GM21619 (cell line): ENCODE measurements around the gene FMO2.

ENCODE experiments used
- ATAC-seq: cut with Tn5 transposase; IDR thresholded peaks from one replicate; pipeline ENCODE4 v1.9.1; 2021; ENCODE audit not compliant: unreplicated experiment

FMO2 gene, protein sequence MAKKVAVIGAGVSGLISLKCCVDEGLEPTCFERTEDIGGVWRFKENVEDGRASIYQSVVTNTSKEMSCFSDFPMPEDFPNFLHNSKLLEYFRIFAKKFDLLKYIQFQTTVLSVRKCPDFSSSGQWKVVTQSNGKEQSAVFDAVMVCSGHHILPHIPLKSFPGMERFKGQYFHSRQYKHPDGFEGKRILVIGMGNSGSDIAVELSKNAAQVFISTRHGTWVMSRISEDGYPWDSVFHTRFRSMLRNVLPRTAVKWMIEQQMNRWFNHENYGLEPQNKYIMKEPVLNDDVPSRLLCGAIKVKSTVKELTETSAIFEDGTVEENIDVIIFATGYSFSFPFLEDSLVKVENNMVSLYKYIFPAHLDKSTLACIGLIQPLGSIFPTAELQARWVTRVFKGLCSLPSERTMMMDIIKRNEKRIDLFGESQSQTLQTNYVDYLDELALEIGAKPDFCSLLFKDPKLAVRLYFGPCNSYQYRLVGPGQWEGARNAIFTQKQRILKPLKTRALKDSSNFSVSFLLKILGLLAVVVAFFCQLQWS

DNA sequence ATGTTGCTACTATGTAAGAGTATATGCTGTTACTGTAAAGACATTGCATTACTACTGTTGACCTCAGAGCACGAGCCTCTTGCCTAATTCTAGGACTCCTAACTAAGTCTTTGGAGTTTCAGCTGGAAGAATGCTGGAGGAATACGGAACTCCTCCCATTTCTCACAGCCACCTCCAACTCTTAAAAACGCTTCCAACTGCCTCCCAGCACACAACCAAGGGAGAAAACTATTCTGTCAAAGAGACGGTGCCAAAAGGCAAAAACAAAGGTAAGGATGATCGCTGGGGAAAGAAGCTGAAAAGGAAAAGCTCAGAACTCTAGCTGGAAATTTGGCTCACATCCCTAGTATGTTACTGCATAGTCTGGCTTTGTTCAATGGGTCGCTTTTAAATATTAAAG, at the start of gene FMO2:
Gene FMO2 (plus strand): TSS at position 210 of the 400 bp plus-strand sequence. CDS start 414 bp downstream, outside the sequence.
- no peak for ATAC-seq

DNA sequence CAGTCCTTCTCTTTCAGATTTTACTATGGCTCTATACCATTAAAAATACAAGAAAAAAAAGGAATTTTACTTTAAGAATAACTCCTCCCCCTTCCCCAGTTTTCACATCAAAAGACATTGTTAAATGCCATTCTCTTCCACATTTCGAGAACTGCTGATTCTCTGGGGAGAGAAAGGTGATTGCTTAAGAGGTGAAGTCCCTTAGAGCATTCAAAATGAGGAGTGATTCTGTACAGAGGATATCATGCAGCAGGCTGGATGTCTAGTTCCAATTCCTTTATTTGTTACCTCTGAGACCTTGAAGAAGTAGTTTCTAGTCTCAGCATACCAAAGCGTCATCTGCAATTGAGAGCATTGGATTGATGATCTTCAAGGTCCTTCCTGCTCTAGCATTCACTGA, 47.5 kb upstream of the FMO2 start:
- no peak for ATAC-seq

DNA sequence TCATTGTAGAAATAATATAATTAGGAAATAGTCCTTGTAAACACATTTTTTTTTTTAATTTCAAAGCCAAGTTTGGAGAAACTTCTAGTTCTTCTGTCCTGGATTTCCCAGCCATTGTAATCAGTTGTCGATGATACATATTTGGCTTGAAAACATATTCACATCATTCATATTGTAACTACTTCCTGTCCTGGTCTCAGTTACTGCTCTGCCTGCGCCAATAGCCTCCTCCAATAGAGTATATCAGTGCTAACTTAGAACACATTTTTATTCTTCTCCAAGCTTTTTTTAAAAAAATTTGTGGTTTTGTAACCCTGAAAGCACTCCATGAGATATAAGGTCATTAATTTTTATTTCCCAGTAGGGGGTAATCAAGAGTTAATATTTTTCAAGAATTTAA, 46.1 kb upstream of the FMO2 start:
- no peak for ATAC-seq

DNA sequence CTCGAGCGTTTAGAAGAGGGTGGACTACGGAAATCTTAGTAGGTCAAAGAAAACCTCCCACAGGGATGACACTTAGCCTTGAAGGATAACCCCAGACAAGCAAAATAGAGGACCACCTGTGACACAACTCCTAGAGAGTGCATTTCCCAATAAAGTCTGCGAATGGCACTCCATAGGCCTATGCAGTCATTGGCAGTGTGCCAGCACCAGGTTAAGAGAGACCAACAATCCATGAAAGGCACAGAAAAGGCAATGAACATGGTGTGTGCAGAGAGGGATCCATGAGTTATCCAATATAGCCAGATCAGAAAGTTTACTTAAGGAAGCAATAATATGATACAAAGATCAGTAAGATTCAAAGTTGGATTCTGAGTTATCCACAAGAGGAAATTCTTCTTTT, 45.2 kb upstream of the FMO2 start:
- no peak for ATAC-seq

DNA sequence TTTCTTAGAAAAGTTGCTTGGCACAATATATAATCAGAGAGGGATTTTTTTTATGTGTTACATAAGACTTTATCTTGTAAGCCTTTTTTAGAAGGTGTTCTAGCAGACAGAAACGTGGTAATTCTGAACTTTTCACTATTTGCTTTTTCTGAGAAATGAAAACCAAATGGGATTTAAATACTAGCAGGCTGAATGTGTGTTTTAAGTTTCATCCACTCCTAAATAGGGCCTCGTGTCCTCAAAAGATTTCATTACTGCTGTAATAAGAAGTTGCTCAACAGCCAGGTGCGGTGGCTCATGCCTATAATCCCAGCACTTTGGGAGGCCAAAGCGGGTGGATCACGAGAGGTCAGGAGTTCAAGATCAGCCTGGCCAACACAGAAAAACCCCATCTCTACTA, 44.7 kb upstream of the FMO2 start:
- no peak for ATAC-seq

DNA sequence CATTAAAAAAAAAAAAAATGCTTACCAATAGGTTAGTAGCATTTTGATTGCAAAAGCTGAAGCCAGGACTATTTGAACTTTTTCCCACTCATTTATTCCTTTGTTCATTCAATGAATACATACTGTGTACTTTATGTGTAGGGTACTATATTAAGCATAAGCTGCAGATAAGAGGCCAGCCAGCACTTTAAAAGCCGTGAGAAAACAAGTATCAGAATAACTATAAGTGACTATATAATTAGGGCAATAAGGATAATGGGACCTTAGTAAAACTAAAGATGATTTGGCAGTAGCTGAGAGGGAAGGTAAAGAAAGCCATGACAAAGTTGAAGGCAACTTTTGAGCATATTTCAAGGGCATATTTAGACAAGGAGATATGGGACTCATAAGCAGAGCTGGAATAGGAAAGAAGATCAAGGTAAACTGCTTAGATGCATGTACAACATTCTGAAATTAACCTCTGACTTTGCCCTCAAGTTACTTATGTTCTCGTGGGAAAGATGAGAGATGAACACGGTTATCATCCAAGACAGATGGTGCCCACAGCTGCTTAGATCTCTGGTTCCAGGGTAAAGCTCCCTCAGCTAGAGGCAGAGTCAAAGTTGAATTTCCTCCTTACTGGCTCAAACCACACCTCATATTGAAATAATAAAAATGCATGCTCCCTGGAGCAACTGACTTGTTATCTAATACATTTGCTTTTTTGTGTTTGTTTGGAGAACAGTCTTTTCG, 44.0 kb upstream of the FMO2 start:
- ATAC-seq = no peak

DNA sequence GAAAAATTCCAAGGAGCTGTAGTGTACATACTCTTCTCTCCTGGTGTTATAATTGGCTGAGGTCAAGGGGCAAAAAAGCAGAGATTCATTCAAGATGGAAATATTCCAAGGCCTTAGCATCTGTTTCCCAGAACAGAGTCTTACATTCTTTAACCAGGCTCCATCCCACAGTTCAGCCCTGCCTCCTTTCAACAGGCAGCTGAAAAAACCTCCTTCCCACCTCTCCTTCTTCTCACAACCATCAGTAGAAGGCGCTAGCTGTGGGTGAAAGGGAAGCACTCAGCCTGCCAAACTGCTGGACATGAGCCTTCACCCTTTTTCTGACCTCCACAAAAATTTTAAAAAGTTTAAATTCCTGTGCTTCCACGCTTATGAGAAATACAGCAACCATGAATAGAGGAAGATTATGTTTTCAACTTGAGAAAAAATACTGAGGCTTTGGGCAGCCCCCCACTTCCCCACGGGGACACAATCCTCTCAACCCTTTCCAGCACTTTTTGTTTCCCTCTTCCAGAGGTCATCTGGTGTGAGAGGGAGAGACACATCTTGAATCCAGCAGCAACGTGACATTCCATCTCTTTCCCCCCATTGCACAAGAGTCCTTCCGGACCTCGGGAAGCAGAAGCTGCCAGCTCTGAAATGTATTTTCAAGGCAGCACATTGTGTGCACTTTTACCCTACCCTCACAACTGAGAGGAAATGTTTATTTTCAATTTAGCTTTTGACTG, 43.2 kb upstream of the FMO2 start:
- no peak for ATAC-seq

DNA sequence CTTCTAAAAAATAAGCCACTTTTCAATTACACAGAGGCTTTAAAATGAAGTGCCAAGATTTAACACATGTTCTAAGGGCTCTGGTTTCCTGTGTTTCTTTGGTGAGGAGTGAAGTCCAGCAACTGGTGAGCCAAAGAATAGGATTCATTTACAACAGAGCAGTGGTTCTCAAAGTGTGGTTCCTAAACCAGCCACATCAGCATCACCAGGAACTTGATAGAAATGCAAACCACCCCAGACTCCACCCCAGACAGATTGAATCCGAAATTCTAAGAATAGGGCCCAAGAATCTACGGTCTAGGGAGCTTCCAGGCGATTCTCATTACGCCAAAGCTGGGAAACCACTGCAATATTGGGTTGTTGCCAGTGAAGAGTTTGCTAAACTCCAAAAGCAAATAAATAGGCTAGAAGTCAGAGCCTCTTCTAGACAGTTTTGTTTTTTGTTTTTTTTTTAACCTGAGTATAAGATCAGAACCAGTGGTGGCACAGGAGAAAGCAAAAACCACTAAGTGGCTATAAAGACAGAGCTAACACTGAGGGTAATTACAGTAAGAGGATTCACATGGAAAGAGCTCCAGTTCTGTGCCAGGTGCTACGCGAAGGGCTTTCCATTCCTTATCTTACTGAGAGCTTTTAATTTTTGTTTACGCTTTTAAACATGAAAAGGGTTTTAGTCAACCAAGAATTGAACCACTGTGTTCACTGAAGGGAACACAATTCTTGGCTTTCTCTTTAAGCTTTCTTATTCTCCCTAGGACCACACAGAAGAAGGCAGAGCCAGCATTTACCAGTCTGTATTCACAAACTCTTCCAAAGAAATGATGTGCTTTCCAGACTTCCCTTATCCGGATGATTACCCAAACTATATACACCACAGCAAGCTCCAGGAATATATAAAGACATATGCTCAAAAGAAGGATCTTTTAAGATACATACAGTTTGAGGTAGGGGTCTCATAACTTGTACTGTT, 42.4 kb upstream of the FMO2 start:
- no peak for ATAC-seq

DNA sequence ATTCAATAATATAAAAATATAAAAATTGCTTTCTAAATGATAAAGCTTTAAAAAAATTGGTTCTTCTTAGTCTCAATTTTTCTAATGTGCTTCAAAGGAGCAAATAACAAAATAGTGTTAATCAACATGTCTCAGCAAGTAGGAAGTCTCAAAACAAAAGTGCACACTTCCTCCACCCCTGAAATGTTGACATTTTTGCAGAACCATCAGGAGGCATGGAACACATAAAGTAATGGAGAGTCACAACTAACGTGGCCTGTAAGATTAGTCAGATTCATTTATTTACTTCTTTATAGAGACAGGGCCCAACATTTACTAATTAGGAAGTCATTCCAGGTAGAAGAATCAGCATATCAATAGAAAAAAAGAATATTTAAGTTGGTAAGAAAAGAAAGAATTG, 34.9 kb upstream of the FMO2 start:
- ATAC-seq = no peak

DNA sequence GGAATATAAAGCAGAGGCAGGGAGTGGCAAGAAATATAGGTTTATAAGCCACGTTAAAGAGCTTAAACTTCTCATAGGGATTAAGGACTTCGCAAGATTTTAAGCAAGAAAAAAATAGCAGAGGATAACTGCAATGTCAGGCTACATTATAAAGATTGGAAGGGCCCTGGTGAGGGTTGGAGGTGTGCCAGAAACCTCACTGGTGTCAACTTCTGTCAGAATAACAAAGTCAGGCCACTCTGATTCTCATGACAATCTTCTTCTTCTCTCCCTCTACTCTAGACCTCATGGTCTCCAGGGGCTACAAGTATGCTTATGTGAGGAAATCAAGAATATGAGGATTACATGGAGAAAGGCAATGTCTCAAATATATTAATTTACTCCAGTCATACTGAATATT, 32.6 kb upstream of the FMO2 start:
- no peak for ATAC-seq

DNA sequence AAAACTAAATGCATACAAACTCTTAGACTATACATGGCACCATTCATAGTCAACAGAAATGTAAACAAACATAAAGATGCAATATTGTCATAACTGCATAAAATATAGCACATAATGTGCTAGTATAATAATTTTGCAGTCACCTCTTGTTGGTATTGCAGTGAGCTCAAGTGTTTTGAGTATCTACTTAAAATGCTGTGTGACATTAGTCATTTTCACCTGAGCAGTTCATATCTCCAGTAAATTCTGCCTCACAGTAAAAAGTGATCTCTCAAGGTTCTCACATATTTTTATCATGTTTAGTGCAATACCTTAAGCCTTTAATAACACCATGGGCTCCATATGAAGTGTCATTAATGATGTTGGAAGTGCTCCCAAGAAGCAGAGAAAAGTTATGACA, 29.6 kb upstream of the FMO2 start:
- ATAC-seq = no peak

DNA sequence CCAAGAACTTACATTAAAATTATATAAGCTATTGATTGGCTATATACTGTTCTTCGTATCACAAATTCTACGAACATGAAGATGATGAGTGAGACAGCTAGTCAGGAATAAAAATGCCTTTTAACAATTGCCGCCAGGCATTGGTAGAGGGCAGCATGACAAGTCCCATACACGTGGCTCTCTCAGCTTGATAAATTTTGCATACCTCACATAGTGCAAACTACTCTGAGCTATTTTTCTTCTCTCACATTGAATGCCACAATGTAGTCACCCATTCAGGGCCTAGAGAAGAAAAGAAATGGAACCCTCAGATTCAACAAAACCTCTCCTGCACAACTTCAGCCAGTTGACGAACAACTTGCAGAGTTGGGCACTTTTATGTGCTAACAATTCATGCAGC, 27.0 kb upstream of the FMO2 start:
- no peak for ATAC-seq

DNA sequence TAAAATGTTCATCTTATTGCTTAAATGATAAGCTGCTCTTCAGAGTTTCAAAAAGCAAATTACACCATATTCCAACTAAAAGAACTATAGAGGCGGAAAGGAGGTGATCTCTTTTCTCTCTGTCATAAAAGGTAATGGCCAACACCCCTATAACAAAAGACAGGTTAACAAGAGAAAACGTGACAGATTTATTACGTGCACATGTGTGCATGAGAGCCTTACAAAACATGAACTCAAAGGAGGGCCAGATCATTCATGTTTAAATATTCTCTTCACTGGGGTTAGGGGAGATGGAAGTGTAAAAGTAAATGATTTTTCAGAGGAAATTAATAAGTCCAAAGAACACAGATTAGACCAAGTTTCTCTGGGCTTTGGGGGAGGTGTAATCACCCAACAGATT, 26.5 kb upstream of the FMO2 start:
- no peak for ATAC-seq

DNA sequence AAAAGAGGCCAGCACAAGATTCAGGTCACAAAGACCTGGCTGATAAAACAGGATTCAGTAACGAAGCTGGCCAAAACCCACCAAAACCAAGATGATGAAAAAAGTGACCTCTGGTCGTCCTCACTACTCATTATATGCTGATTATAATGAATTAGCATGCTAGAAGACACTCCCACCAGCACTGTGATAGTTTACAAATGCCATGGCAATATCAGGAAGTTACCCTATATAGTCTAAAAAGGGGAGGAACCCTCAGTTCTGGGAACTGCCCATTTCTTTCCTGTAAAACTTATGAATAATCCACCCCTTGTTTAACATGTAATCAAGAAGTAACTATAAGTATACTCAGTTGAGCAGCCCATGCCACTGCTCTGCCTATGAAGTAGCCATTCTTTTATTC, 26.0 kb upstream of the FMO2 start:
- ATAC-seq = no peak

DNA sequence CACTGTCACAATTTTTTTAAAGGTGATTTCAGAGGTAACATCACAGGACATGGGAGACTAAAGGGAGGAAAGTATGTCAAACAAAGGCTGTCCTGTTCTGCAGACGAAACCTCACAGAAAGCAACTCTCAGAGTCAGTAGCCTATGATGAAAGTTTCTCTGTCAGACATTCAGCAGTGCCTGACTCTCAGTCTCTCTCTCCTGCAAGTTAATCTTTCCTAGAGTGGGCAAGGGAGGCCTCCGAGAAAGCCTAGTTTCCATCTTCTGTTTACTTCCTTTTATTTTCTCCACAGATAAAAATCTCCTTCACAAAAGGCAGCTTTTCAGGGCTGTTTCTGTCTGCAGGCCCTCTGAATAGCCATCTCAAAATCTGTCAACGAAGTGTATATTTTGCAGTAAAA, 24.9 kb upstream of the FMO2 start:
- no peak for ATAC-seq

DNA sequence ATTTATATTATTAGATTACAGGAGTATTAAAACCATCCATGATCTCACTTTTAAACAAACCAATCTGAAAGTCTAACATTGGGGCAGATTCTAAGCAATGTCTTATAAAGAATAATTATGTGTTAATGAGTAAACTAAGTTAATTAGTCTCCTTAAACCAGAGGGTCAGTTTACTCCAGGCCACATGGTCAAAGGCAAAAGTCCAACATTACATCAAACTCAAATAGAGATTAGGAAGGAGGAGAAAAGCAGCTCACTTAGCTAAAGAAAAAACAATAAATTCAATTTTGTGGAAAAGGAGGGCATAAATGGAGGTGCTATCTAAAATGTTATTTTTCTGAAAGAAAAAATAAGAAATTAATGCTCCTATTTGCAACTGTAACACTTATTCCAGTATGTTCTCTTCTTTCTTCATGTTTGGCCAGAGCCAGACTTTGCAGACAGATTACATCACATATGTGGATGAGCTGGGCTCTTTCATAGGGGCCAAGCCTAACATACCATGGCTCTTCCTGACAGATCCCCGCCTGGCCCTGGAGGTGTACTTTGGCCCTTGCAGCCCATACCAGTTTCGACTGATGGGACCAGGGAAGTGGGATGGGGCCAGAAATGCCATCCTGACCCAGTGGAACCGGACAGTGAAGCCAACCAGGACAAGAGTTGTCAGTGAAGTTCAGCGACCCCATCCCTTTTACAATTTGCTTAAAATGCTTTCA, 24.3 kb upstream of the FMO2 start:
- ATAC-seq = no peak

DNA sequence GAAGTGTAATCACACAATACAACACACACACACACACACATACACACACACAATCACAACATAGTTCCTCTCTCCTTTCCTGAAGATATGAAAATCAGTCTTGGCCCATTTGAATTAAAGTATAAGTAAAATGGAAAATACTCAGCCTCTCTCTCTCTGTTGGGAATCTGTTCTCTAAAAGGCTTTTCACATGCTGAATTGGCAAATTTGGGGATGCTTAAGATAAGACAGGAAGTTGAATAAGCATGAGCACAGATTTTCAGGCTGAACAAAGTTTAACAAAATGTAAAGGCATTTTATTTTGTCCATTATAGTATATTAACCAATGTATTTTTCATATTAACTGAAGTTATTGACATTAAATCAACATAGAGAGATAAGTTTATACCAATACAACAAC, 23.7 kb upstream of the FMO2 start:
- ATAC-seq = no peak

DNA sequence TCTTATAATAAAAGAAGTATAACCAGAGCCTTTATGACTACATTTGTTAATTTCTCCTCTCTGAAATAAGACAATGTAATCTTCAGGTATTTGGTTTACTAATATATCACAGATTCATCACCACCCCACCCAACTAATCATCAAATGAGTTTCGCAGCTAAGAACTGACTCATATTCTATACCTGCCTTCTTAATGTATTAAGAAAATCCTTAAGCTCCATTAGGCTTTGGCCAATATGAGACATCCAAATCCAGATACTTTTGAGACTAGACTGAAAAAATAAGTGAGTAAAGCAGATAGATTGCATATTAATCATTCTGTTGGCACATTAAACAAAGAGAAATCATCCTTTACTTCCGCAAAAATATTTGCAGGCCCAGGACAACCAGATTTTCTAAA, 18.7 kb upstream of the FMO2 start:
- ATAC-seq = no peak

DNA sequence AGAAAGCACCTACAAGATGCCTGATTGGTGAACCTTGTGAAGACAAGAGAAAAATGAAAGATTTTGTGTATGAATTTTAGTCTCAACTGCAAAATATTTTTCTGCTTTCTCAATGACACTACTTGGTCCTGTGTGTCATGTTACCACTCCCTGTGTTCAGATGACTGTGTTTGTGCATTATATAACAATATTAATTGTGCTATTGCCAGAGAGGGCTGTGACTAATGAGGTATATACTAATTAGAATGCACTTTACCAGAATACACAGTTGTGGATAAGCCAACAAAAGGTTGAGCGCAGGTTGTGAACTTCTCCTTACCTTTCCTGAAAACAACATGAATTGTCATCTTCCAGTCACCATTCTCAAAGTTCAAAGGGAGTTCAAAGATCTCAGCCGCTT, 17.3 kb upstream of the FMO2 start:
- ATAC-seq = no peak

DNA sequence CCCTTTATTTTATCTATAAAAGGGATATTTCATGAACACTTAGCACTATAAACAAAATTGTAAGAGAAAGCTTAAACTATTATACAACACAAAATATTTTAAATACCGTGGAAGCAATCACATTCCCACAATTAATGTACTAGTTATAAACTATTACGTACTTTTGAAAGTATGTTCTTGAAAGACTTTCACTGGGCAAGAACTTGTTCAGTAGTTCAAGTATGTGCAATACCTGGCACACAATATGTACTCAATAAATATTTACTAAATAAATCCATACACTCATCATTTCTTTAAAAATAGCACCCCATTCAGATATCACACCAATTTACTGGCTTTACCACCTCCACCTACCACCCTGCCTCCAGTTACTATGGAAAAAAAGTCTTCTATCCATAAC, 12.6 kb upstream of the FMO2 start:
- no peak for ATAC-seq
